BE2C (cell line): ENCODE results near the gene PTPRN2.

Experiments
- DNase-seq: peaks from one replicate; pipeline ENCODE4 v3.0.0-alpha.2; 2020
- H3K27me3 ChIP-seq: fragments of 250-450 bp; sonication (Bioruptor Pico); 2 replicates; pipeline ENCODE4 v1.5.1; 2020; ENCODE audit warnings: mild to moderate bottlenecking
- H3K36me3 ChIP-seq: fragments of 250-450 bp; sonication (Bioruptor Pico); 2 replicates; pipeline ENCODE4 v1.5.1; 2020; ENCODE audit warnings: mild to moderate bottlenecking
- H3K4me1 ChIP-seq: fragments of 250-450 bp; sonication (Bioruptor Pico); 2 replicates; pipeline ENCODE4 v1.5.1; 2020
- H3K4me3 ChIP-seq: 2 replicates; pipeline ENCODE4 v1.5.1; 2011; ENCODE audit warnings: low read depth, low read length
- H3K9me3 ChIP-seq: fragments of 250-450 bp; sonication (Bioruptor Pico); 2 replicates; pipeline ENCODE4 v1.5.1; 2020
- CTCF ChIP-seq: IDR thresholded peaks from 2 replicates; pipeline ENCODE4 v1.5.1; 2012; ENCODE audit warnings: mild to moderate bottlenecking, low read depth, low read length

The PTPRN2 gene

GRCh38 chr7:157832006-157832405 is 755.6 kb downstream of the PTPRN2 start:
- H3K36me3 ChIP-seq: no peaks in the 10 kb centered on the region
- H3K27me3 ChIP-seq: no peaks in the 10 kb centered on the region
- H3K4me3 ChIP-seq: no peak overlapping the region
- TF ChIP-seq CTCF: no peak
- no peaks in the 10 kb centered on the region for H3K9me3 ChIP-seq
- no peak for DNase-seq
- no peaks in the 10 kb centered on the region for H3K4me1 ChIP-seq

GRCh38 chr7:157831143-157831905 is 756.3 kb downstream of the PTPRN2 start:
- Histone ChIP-seq H3K4me1 (no peaks in the 10 kb centered on the region), H3K27me3 (no peaks in the 10 kb centered on the region), H3K4me3 (no peak overlapping the region), H3K9me3 (no peaks in the 10 kb centered on the region), H3K36me3 (no peaks in the 10 kb centered on the region)
- no peak for TF ChIP-seq CTCF
- DNase-seq: no peak

GRCh38 chr7:157830331-157830730 is 757.3 kb downstream of the PTPRN2 start:
- DNase-seq: no peak
- H3K9me3 ChIP-seq: no peaks in the 10 kb centered on the region
- no peaks in the 10 kb centered on the region for H3K4me1 ChIP-seq
- H3K4me3 ChIP-seq: no peak overlapping the region
- no peak for TF ChIP-seq CTCF
- H3K36me3 ChIP-seq: no peaks in the 10 kb centered on the region
- H3K27me3 ChIP-seq: no peaks in the 10 kb centered on the region

GRCh38 chr7:157829491-157829890 is 758.1 kb downstream of the PTPRN2 start:
- H3K9me3 ChIP-seq: no peaks in the 10 kb centered on the region
- no peaks in the 10 kb centered on the region for H3K4me1 ChIP-seq
- no peak for TF ChIP-seq CTCF
- H3K4me3 ChIP-seq: no peak overlapping the region
- H3K36me3 ChIP-seq: no peaks in the 10 kb centered on the region
- DNase-seq: no peak
- no peaks in the 10 kb centered on the region for H3K27me3 ChIP-seq

- no peak for DNase-seq
- no peaks in the 10 kb centered on the region for H3K9me3 ChIP-seq
- no peak overlapping the region for H3K4me3 ChIP-seq
- no peaks in the 10 kb centered on the region for H3K27me3 ChIP-seq
- no peaks in the 10 kb centered on the region for H3K36me3 ChIP-seq
- no peaks in the 10 kb centered on the region for H3K4me1 ChIP-seq
- TF ChIP-seq CTCF: no peak
These were observed 758.7 kb downstream of the PTPRN2 start for GRCh38 chr7:157828881-157829280.

- no peaks in the 10 kb centered on the region for H3K4me1 ChIP-seq
- no peak overlapping the region for H3K4me3 ChIP-seq
- no peak for TF ChIP-seq CTCF
- no peaks in the 10 kb centered on the region for H3K27me3 ChIP-seq
- no peaks in the 10 kb centered on the region for H3K9me3 ChIP-seq
- H3K36me3 ChIP-seq: no peaks in the 10 kb centered on the region
- DNase-seq: no peak
These were observed 759.4 kb downstream of the PTPRN2 start for GRCh38 chr7:157828190-157828589.
